HEK293 (cell line): ENCODE results near the gene PSME1.

Source experiments
- EGR2 ChIP-seq: fragments of 450-650 bp; formaldehyde crosslinking; IDR thresholded peaks from 2 replicates; pipeline ENCODE4 v1.5.1; 2016; ENCODE audit warnings: low read depth, missing biosample characterization, missing genetic modification characterization
- FEZF1 ChIP-seq: fragments of 450-650 bp; formaldehyde crosslinking; IDR thresholded peaks from 2 replicates; pipeline ENCODE4 v1.5.1; 2016; ENCODE audit warnings: missing biosample characterization, missing genetic modification characterization
- OSR2 ChIP-seq: fragments of 450-650 bp; formaldehyde crosslinking; IDR thresholded peaks from 2 replicates; pipeline ENCODE4 v1.5.1; 2016; ENCODE audit warnings: missing biosample characterization, missing genetic modification characterization
- SP2 ChIP-seq: fragments of 450-650 bp; formaldehyde crosslinking; IDR thresholded peaks from 2 replicates; pipeline ENCODE4 v1.5.1; 2016; ENCODE audit warnings: missing biosample characterization, missing genetic modification characterization
- ZBTB17 ChIP-seq: fragments of 450-650 bp; formaldehyde crosslinking; IDR thresholded peaks from 2 replicates; pipeline ENCODE4 v1.5.1; 2016; ENCODE audit warnings: missing biosample characterization, missing genetic modification characterization
- ZBTB20 ChIP-seq: fragments of 450-650 bp; formaldehyde crosslinking; IDR thresholded peaks from 2 replicates; pipeline ENCODE4 v1.5.1; 2016; ENCODE audit warnings: missing biosample characterization, missing genetic modification characterization
- ZFP69B ChIP-seq: fragments of 450-650 bp; formaldehyde crosslinking; IDR thresholded peaks from 2 replicates; pipeline ENCODE4 v1.5.1; 2016; ENCODE audit warnings: missing biosample characterization, missing genetic modification characterization
- ZNF2 ChIP-seq: fragments of 450-650 bp; formaldehyde crosslinking; IDR thresholded peaks from 2 replicates; pipeline ENCODE4 v1.5.1; 2016; ENCODE audit warnings: missing biosample characterization, missing genetic modification characterization
- ZNF266 ChIP-seq: fragments of 450-650 bp; formaldehyde crosslinking; IDR thresholded peaks from 2 replicates; pipeline ENCODE4 v1.5.1; 2016; ENCODE audit warnings: missing biosample characterization, missing genetic modification characterization, low read depth
- ZNF341 ChIP-seq: fragments of 450-650 bp; formaldehyde crosslinking; IDR thresholded peaks from 2 replicates; pipeline ENCODE4; 2016; ENCODE audit warnings: low read depth, missing biosample characterization, missing genetic modification characterization
- ZNF514 ChIP-seq: fragments of 450-650 bp; formaldehyde crosslinking; IDR thresholded peaks from 2 replicates; pipeline ENCODE4 v1.5.1; 2016; ENCODE audit warnings: missing biosample characterization, missing genetic modification characterization
- ZNF571 ChIP-seq: fragments of 450-650 bp; formaldehyde crosslinking; IDR thresholded peaks from 2 replicates; pipeline ENCODE4 v1.5.0; 2017; ENCODE audit warnings: missing biosample characterization, missing genetic modification characterization
- ZNF658 ChIP-seq: fragments of 450-650 bp; formaldehyde crosslinking; IDR thresholded peaks from 2 replicates; pipeline ENCODE4; 2016; ENCODE audit warnings: missing biosample characterization, missing genetic modification characterization
- ZNF660 ChIP-seq: fragments of 450-650 bp; IDR thresholded peaks from 2 replicates; pipeline ENCODE4 v1.5.1; 2018; ENCODE audit warnings: missing biosample characterization, mild to moderate bottlenecking, missing genetic modification characterization
- ZNF670 ChIP-seq: fragments of 450-650 bp; formaldehyde crosslinking; IDR thresholded peaks from 2 replicates; pipeline ENCODE4 v1.5.1; 2016; ENCODE audit warnings: missing biosample characterization, missing genetic modification characterization, low read depth
- ZNF830 ChIP-seq: fragments of 450-650 bp; IDR thresholded peaks from 2 replicates; pipeline ENCODE4 v1.5.0; 2018; ENCODE audit warnings: missing biosample characterization, missing genetic modification characterization, low read depth, mild to moderate bottlenecking, moderate library complexity
- ZSCAN30 ChIP-seq: fragments of 450-650 bp; IDR thresholded peaks from 2 replicates; pipeline ENCODE4 v1.5.1; 2018; ENCODE audit warnings: missing biosample characterization, mild to moderate bottlenecking, missing genetic modification characterization, moderate library complexity
- ZXDB ChIP-seq: fragments of 450-650 bp; formaldehyde crosslinking; IDR thresholded peaks from 2 replicates; pipeline ENCODE4 v1.5.1; 2016; ENCODE audit warnings: missing biosample characterization, missing genetic modification characterization
- TF ChIP-seq, protein P1 (sequence below): fragments of 450-650 bp; formaldehyde crosslinking; IDR thresholded peaks from 2 replicates; pipeline ENCODE4 v1.5.1; 2016; ENCODE audit warnings: missing biosample characterization, missing genetic modification characterization
- TF ChIP-seq, protein P2 (sequence below): fragments of 450-650 bp; formaldehyde crosslinking; IDR thresholded peaks from 2 replicates; pipeline ENCODE4 v1.5.1; 2017; ENCODE audit warnings: missing biosample characterization, missing genetic modification characterization
- TF ChIP-seq, protein P3 (sequence below): fragments of 450-650 bp; formaldehyde crosslinking; IDR thresholded peaks from 2 replicates; pipeline ENCODE4 v1.5.1; 2016; ENCODE audit warnings: missing biosample characterization, missing genetic modification characterization
- TF ChIP-seq, protein P4 (sequence below): fragments of 450-650 bp; formaldehyde crosslinking; IDR thresholded peaks from 2 replicates; pipeline ENCODE4 v1.5.1; 2016; ENCODE audit warnings: missing biosample characterization, missing genetic modification characterization
- TF ChIP-seq, protein P5 (sequence below): fragments of 450-650 bp; formaldehyde crosslinking; IDR thresholded peaks from 2 replicates; pipeline ENCODE4 v1.5.1; 2016; ENCODE audit warnings: missing biosample characterization, missing genetic modification characterization
- TF ChIP-seq, protein P6 (sequence below): fragments of 450-650 bp; formaldehyde crosslinking; IDR thresholded peaks from 2 replicates; pipeline ENCODE4 v1.5.1; 2016; ENCODE audit warnings: missing biosample characterization, missing genetic modification characterization

PSME1 gene

DNA sequence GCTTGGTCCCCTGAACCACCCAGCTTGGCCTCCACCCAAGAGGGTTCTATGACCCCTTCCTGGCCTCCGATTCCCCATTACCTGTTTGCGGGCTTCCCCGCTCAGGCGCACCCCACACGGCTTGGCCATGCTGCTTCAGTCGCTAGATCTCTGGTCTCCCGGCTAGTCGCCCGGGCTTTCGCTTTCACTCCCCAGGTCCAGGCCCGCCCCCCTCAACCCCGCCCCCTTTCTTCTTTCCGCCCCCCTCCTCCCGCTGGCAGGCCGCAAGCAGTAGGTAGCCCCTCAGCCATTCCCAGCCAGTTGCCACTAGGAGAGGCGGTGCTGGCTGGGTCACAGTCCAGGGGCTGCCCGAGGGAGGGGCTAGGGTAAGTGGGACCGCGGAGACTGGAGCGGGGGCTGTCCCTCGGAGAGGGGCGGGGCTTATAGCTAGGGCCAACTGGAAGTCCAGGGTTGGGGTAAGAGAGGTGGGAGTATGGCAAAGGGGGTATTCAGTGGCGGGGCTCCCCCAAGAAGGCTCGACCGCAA lies 10.5 kb downstream of the PSME1 start, which contains the start of gene PSME2 (continued):
- TF ChIP-seq, protein P1, sequence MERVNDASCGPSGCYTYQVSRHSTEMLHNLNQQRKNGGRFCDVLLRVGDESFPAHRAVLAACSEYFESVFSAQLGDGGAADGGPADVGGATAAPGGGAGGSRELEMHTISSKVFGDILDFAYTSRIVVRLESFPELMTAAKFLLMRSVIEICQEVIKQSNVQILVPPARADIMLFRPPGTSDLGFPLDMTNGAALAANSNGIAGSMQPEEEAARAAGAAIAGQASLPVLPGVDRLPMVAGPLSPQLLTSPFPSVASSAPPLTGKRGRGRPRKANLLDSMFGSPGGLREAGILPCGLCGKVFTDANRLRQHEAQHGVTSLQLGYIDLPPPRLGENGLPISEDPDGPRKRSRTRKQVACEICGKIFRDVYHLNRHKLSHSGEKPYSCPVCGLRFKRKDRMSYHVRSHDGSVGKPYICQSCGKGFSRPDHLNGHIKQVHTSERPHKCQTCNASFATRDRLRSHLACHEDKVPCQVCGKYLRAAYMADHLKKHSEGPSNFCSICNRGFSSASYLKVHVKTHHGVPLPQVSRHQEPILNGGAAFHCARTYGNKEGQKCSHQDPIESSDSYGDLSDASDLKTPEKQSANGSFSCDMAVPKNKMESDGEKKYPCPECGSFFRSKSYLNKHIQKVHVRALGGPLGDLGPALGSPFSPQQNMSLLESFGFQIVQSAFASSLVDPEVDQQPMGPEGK (tag by site-specific recombination) = peak; percentile 99
- TF ChIP-seq EGR2 (tag by site-specific recombination) = 0 out of 2 replicates have a peak, but pooled peaks have one; percentile 29
- TF ChIP-seq, protein P2, sequence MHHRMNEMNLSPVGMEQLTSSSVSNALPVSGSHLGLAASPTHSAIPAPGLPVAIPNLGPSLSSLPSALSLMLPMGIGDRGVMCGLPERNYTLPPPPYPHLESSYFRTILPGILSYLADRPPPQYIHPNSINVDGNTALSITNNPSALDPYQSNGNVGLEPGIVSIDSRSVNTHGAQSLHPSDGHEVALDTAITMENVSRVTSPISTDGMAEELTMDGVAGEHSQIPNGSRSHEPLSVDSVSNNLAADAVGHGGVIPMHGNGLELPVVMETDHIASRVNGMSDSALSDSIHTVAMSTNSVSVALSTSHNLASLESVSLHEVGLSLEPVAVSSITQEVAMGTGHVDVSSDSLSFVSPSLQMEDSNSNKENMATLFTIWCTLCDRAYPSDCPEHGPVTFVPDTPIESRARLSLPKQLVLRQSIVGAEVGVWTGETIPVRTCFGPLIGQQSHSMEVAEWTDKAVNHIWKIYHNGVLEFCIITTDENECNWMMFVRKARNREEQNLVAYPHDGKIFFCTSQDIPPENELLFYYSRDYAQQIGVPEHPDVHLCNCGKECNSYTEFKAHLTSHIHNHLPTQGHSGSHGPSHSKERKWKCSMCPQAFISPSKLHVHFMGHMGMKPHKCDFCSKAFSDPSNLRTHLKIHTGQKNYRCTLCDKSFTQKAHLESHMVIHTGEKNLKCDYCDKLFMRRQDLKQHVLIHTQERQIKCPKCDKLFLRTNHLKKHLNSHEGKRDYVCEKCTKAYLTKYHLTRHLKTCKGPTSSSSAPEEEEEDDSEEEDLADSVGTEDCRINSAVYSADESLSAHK (tag by site-specific recombination) = no peak
- peak; percentile 91 for TF ChIP-seq ZBTB20 (tag by site-specific recombination)
- TF ChIP-seq ZNF658 = no peak
- TF ChIP-seq ZNF830 (tag by site-specific recombination) = no peak
- TF ChIP-seq, protein P3, sequence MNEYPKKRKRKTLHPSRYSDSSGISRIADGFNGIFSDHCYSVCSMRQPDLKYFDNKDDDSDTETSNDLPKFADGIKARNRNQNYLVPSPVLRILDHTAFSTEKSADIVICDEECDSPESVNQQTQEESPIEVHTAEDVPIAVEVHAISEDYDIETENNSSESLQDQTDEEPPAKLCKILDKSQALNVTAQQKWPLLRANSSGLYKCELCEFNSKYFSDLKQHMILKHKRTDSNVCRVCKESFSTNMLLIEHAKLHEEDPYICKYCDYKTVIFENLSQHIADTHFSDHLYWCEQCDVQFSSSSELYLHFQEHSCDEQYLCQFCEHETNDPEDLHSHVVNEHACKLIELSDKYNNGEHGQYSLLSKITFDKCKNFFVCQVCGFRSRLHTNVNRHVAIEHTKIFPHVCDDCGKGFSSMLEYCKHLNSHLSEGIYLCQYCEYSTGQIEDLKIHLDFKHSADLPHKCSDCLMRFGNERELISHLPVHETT (tag by site-specific recombination) = no peak
- TF ChIP-seq ZSCAN30 (tag by site-specific recombination) = no peak
- TF ChIP-seq, protein P4, sequence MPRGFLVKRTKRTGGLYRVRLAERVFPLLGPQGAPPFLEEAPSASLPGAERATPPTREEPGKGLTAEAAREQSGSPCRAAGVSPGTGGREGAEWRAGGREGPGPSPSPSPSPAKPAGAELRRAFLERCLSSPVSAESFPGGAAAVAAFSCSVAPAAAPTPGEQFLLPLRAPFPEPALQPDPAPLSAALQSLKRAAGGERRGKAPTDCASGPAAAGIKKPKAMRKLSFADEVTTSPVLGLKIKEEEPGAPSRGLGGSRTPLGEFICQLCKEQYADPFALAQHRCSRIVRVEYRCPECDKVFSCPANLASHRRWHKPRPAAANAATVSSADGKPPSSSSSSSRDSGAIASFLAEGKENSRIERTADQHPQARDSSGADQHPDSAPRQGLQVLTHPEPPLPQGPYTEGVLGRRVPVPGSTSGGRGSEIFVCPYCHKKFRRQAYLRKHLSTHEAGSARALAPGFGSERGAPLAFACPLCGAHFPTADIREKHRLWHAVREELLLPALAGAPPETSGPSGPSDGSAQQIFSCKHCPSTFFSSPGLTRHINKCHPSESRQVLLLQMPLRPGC (tag by site-specific recombination) = no peak
- no peak for TF ChIP-seq ZNF670 (tag by site-specific recombination)
- peak; percentile 98 for TF ChIP-seq ZNF341 (tag by site-specific recombination)
- TF ChIP-seq, protein P5, sequence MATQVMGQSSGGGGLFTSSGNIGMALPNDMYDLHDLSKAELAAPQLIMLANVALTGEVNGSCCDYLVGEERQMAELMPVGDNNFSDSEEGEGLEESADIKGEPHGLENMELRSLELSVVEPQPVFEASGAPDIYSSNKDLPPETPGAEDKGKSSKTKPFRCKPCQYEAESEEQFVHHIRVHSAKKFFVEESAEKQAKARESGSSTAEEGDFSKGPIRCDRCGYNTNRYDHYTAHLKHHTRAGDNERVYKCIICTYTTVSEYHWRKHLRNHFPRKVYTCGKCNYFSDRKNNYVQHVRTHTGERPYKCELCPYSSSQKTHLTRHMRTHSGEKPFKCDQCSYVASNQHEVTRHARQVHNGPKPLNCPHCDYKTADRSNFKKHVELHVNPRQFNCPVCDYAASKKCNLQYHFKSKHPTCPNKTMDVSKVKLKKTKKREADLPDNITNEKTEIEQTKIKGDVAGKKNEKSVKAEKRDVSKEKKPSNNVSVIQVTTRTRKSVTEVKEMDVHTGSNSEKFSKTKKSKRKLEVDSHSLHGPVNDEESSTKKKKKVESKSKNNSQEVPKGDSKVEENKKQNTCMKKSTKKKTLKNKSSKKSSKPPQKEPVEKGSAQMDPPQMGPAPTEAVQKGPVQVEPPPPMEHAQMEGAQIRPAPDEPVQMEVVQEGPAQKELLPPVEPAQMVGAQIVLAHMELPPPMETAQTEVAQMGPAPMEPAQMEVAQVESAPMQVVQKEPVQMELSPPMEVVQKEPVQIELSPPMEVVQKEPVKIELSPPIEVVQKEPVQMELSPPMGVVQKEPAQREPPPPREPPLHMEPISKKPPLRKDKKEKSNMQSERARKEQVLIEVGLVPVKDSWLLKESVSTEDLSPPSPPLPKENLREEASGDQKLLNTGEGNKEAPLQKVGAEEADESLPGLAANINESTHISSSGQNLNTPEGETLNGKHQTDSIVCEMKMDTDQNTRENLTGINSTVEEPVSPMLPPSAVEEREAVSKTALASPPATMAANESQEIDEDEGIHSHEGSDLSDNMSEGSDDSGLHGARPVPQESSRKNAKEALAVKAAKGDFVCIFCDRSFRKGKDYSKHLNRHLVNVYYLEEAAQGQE = 0 out of 2 replicates have a peak, but pooled peaks have one; percentile 51
- TF ChIP-seq SP2 (tag by site-specific recombination) = peak; percentile 75
- TF ChIP-seq ZNF514 (tag by site-specific recombination) = no peak
- no peak for TF ChIP-seq ZNF660 (tag by site-specific recombination)
- TF ChIP-seq, protein P6, sequence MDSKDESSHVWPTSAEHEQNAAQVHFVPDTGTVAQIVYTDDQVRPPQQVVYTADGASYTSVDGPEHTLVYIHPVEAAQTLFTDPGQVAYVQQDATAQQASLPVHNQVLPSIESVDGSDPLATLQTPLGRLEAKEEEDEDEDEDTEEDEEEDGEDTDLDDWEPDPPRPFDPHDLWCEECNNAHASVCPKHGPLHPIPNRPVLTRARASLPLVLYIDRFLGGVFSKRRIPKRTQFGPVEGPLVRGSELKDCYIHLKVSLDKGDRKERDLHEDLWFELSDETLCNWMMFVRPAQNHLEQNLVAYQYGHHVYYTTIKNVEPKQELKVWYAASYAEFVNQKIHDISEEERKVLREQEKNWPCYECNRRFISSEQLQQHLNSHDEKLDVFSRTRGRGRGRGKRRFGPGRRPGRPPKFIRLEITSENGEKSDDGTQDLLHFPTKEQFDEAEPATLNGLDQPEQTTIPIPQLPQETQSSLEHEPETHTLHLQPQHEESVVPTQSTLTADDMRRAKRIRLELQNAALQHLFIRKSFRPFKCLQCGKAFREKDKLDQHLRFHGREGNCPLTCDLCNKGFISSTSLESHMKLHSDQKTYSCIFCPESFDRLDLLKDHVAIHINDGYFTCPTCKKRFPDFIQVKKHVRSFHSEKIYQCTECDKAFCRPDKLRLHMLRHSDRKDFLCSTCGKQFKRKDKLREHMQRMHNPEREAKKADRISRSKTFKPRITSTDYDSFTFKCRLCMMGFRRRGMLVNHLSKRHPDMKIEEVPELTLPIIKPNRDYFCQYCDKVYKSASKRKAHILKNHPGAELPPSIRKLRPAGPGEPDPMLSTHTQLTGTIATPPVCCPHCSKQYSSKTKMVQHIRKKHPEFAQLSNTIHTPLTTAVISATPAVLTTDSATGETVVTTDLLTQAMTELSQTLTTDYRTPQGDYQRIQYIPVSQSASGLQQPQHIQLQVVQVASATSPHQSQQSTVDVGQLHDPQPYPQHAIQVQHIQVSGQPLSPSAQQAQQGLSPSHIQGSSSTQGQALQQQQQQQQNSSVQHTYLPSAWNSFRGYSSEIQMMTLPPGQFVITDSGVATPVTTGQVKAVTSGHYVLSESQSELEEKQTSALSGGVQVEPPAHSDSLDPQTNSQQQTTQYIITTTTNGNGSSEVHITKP (tag by site-specific recombination) = peak; percentile 89; the same call in 1 of the 2 replicates
- 0 out of 2 replicates have a peak, but pooled peaks have one; percentile 22 for TF ChIP-seq ZNF2 (tag by site-specific recombination)
- TF ChIP-seq ZXDB (tag by site-specific recombination) = peak; percentile 97
- TF ChIP-seq ZNF571 (tag by site-specific recombination) = no peak
- peak; percentile 40; the same call in 1 of the 2 replicates for TF ChIP-seq OSR2 (tag by site-specific recombination)
- peak; percentile 74 for TF ChIP-seq FEZF1 (tag by site-specific recombination)
- TF ChIP-seq ZFP69B (tag by site-specific recombination) = peak; percentile 41; the same call in 1 of the 2 replicates
- TF ChIP-seq ZBTB17 (tag by site-specific recombination) = peak; percentile 52
- no peak for TF ChIP-seq ZNF266 (tag by site-specific recombination)
